Esophagus squamous epithelium (tissue), 4 donors: ENCODE measurements around the gene OCLN.

Experiments
- POLR2A ChIP-seq, 4 donors: fragments of 450-650 bp; IDR thresholded peaks; one replicate each; pipeline ENCODE4 v1.6.1; 2017; ENCODE audit warnings: antibody characterized with exemption in 4 of 4, mild to moderate bottlenecking in 4 of 4, moderate library complexity in 3 of 4
- TF ChIP-seq, protein P1 (sequence below), 6 experiments: fragments of 450-650 bp in 4 of 6; fragments of 200-600 bp in 2 of 6; sonication (generic) in 2 of 6; IDR thresholded peaks; one replicate each; pipeline ENCODE4 v1.5.1; 2016 to 2019; ENCODE audit warnings: antibody characterized with exemption in 6 of 6, mild to moderate bottlenecking in 4 of 6, moderate library complexity in 4 of 6

DNA sequence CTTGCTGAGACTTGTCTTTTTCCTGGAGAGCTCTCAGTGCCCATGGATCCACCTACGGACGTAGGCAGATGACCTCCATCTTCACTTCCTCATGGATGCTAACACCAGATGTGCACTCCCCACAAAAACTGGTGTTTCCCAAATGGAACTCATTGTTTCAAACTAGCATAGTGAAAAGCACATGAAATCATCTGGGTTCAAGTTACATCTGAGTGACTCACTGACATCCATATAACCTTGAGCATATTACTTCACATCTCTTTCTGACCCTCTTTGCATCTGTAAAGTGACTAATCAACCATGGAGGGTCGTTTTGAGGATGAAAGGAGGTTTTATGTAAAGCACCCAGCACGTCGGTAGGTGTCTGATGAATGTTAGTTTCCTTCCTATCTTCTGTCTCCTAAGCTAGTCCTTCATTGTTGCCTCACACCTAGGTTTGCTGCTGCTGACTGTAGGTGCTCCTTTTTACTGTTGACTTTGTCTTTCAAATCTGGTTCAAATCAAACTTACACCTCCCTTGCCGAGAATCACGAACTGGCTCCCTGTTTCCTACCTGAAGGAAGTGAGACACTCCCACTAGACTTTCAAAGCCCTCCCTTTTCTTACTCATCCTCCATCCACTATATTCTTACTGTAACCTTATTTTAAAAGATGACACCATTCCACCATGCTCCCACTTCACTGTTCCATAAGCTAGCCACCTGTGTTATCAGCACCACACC is 10.3 kb downstream of the OCLN start:
- TF ChIP-seq, protein P1, sequence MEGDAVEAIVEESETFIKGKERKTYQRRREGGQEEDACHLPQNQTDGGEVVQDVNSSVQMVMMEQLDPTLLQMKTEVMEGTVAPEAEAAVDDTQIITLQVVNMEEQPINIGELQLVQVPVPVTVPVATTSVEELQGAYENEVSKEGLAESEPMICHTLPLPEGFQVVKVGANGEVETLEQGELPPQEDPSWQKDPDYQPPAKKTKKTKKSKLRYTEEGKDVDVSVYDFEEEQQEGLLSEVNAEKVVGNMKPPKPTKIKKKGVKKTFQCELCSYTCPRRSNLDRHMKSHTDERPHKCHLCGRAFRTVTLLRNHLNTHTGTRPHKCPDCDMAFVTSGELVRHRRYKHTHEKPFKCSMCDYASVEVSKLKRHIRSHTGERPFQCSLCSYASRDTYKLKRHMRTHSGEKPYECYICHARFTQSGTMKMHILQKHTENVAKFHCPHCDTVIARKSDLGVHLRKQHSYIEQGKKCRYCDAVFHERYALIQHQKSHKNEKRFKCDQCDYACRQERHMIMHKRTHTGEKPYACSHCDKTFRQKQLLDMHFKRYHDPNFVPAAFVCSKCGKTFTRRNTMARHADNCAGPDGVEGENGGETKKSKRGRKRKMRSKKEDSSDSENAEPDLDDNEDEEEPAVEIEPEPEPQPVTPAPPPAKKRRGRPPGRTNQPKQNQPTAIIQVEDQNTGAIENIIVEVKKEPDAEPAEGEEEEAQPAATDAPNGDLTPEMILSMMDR (IDR thresholded peaks at IDR 0.05) = no peak
- no peak for TF ChIP-seq POLR2A (IDR thresholded peaks at IDR 0.05)
